ENCODE measurements around the gene UBE2F. TPM values are rescaled to one million over a fixed set of nuclear protein-coding genes. Genes with fewer than 3 reads are reported as not detected.

The UBE2F gene
- total RNA-seq, 2 donors from 2014 or later, result 58.3 to 59.2 TPM

DNA sequence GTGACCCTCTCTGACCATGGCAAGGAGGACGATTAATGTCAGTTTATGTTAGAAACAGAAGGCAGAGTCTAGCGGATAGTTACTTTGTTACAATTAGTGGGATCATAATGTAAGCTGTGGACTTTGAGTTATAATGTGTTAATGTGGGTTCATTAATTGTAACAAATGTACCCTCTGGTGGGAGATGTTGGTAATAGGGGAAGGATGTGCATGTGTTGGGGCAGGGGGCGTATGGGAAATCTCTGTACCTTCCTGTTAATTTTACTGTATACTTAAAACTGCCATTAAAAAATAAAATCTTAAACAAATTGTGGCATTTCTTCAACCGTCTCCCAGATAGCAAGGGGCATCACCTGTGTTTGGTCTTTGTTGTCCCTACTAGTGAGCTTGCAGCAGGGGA lies 4.8 kb downstream of the UBE2F start:
- 96 to 100% methylated on average over 2 to 3 of the region's 4 CpGs for WGBS, 2 experiments (ENCODE audit: insufficient coverage in 1 of 2, insufficient read length in 1 of 2)
- Histone ChIP-seq H3K9me3 (ENCODE audit: control insufficient read depth, low read length) (no peaks in the 10 kb centered on the region), H3K27ac (ENCODE audit: low read depth, low read length) (no peak overlapping the region), H3K36me3 (ENCODE audit: control insufficient read depth, insufficient read depth, low read length) (peaks cover 8% of the 10 kb centered on the region), H3K4me3 (ENCODE audit: low read length) (no peak overlapping the region), H3K9ac (ENCODE audit: extremely low read depth, low read length, poor library complexity, severe bottlenecking) (no peak overlapping the region), H3K27me3 (ENCODE audit: control insufficient read depth, insufficient read depth, low read length, poor library complexity, severe bottlenecking) (no peaks in the 10 kb centered on the region), H3K4me1 (ENCODE audit: control insufficient read depth, insufficient read depth, low read length) (no peaks in the 10 kb centered on the region)
- no peak overlapping the region for H3K27ac Mint-ChIP-seq
- H3K9me3 Mint-ChIP-seq, result no peaks in the 10 kb centered on the region
- H3K27me3 Mint-ChIP-seq (ENCODE audit: insufficient read depth), result no peaks in the 10 kb centered on the region
- TF ChIP-seq, protein P1, sequence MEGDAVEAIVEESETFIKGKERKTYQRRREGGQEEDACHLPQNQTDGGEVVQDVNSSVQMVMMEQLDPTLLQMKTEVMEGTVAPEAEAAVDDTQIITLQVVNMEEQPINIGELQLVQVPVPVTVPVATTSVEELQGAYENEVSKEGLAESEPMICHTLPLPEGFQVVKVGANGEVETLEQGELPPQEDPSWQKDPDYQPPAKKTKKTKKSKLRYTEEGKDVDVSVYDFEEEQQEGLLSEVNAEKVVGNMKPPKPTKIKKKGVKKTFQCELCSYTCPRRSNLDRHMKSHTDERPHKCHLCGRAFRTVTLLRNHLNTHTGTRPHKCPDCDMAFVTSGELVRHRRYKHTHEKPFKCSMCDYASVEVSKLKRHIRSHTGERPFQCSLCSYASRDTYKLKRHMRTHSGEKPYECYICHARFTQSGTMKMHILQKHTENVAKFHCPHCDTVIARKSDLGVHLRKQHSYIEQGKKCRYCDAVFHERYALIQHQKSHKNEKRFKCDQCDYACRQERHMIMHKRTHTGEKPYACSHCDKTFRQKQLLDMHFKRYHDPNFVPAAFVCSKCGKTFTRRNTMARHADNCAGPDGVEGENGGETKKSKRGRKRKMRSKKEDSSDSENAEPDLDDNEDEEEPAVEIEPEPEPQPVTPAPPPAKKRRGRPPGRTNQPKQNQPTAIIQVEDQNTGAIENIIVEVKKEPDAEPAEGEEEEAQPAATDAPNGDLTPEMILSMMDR (conservative IDR thresholded peaks at IDR 0.05), result no peak
- peaks cover 28% of the 10 kb centered on the region for H3K4me1 Mint-ChIP-seq
- peaks cover 16% of the 10 kb centered on the region for H3K36me3 Mint-ChIP-seq (ENCODE audit: low read depth)
- no peak for DNase-seq
- no peak overlapping the region for H3K4me3 Mint-ChIP-seq

DNA sequence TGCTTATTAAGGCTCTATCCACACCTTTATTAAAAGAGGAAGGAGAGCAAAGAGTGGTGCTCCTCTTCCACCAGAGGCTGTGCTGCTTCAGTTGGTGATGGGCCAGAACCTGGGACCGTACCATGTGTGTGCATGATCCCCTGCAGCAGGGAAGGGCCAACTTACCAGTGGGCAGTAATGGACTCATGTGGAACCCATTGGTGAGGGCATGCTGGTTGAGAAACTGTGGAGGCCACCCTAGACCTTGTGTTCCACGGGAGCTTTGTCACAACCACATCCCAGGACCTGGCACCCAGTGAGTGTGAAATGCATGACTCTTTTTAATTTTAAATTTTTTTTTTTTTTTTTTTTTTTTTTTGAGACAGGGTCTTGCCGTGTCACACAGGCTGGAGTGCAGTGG lies 5.4 kb downstream of the UBE2F start:
- Mint-ChIP-seq H3K36me3 (ENCODE audit: low read depth) (peaks cover 17% of the 10 kb centered on the region), H3K4me1 (peaks cover 28% of the 10 kb centered on the region), H3K27ac (no peak overlapping the region), H3K9me3 (no peaks in the 10 kb centered on the region), H3K4me3 (no peak overlapping the region), H3K27me3 (ENCODE audit: insufficient read depth) (no peaks in the 10 kb centered on the region)
- DNase-seq, result no peak
- Histone ChIP-seq H3K36me3 (ENCODE audit: control insufficient read depth, insufficient read depth, low read length) (peaks cover 8% of the 10 kb centered on the region), H3K4me1 (ENCODE audit: control insufficient read depth, insufficient read depth, low read length) (no peaks in the 10 kb centered on the region), H3K9ac (ENCODE audit: extremely low read depth, low read length, poor library complexity, severe bottlenecking) (no peak overlapping the region), H3K27me3 (ENCODE audit: control insufficient read depth, insufficient read depth, low read length, poor library complexity, severe bottlenecking) (no peaks in the 10 kb centered on the region), H3K27ac (ENCODE audit: low read depth, low read length) (no peak overlapping the region), H3K9me3 (ENCODE audit: control insufficient read depth, low read length) (no peaks in the 10 kb centered on the region), H3K4me3 (ENCODE audit: low read length) (no peak overlapping the region)
- 100% methylated on average over 1 to 3 of the region's 3 CpGs for WGBS, 2 experiments (ENCODE audit: insufficient coverage in 1 of 2, insufficient read length in 1 of 2)
- TF ChIP-seq, protein P1 (conservative IDR thresholded peaks at IDR 0.05), result no peak

DNA sequence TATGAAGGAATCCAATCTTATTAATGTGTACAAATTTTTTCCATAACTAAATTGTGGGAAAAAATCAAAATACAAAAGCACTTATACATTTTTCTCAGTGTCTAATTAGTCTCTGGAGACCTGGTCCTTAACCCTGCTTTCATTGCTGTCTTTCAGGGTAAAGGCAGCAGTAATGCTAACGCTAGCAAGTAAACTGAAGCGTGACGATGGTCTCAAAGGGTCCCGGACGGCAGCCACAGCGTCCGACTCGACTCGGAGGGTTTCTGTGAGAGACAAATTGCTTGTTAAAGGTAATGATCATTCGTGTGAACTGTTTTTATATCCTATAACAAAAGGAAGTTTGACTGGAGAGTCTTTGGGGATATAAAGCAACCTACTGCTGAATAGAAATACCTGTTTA lies 6.1 kb downstream of the UBE2F start:
- no peaks in the 10 kb centered on the region for H3K27me3 Mint-ChIP-seq (ENCODE audit: insufficient read depth)
- no peaks in the 10 kb centered on the region for H3K9me3 Mint-ChIP-seq
- no peak overlapping the region for H3K4me3 Mint-ChIP-seq

More for the DNA sequence above, 6.1 kb downstream of the UBE2F start:
- no peaks in the 10 kb centered on the region for H3K9me3 ChIP-seq (ENCODE audit: control insufficient read depth, low read length)
- no peaks in the 10 kb centered on the region for H3K27me3 ChIP-seq (ENCODE audit: control insufficient read depth, insufficient read depth, low read length, poor library complexity, severe bottlenecking)
- DNase-seq, result no peak
- H3K36me3 ChIP-seq (ENCODE audit: control insufficient read depth, insufficient read depth, low read length), result peaks cover 8% of the 10 kb centered on the region
- WGBS, 2 experiments (ENCODE audit: insufficient coverage in 1 of 2, insufficient read length in 1 of 2), result 96 to 97% methylated on average over 8 to 10 of the region's 10 CpGs
- no peak overlapping the region for H3K9ac ChIP-seq (ENCODE audit: extremely low read depth, low read length, poor library complexity, severe bottlenecking)
- H3K27ac ChIP-seq (ENCODE audit: low read depth, low read length), result no peak overlapping the region
- H3K27ac Mint-ChIP-seq, result no peak overlapping the region
- no peak overlapping the region for H3K4me3 ChIP-seq (ENCODE audit: low read length)
- TF ChIP-seq, protein P1 (conservative IDR thresholded peaks at IDR 0.05), result no peak
- no peaks in the 10 kb centered on the region for H3K4me1 ChIP-seq (ENCODE audit: control insufficient read depth, insufficient read depth, low read length)
- peaks cover 25% of the 10 kb centered on the region for H3K4me1 Mint-ChIP-seq
- peaks cover 24% of the 10 kb centered on the region for H3K36me3 Mint-ChIP-seq (ENCODE audit: low read depth)
